T follicular helper cell (primary cell): ENCODE data around the gene MARS2.
"Not testable (repeated sequence)": the region's sequence is repeated elsewhere in the genome, so short reads cannot be mapped to it uniquely, and the experiment has no call there.

Source experiments
- DNase-seq: peaks from one replicate; pipeline ENCODE4 v3.0.0-alpha.2; 2020; ENCODE audit warnings: low read depth
- total RNA-seq, 2 experiments: gene quantifications; one replicate each; lab custom pipeline; 2026; lab: John Stamatoyannopoulos, UW

Gene MARS2
- 32.4 to 58.0 reads per million in 2 experiments for total RNA-seq

GRCh38 chr2:197705121-197705911 lies at the start of gene MARS2:
MARS2 (plus strand) TSS chr2:197705369; CDS start chr2:197705406, 37 bp downstream.
- peak; percentile 88 for DNase-seq

- DNase-seq = no peak
Measured at GRCh38 chr2:197657562-197657961, 47.6 kb upstream of the MARS2 start.

- DNase-seq = no peak
Measured at GRCh38 chr2:197661626-197662025, 43.5 kb upstream of the MARS2 start.

GRCh38 chr2:197666277-197666676 lies 38.9 kb upstream of the MARS2 start:
- DNase-seq = no peak

GRCh38 chr2:197668296-197668695 lies 36.9 kb upstream of the MARS2 start:
- no peak for DNase-seq

GRCh38 chr2:197669077-197669476 lies 36.1 kb upstream of the MARS2 start:
- DNase-seq = no peak

- no peak for DNase-seq
Measured at GRCh38 chr2:197672371-197672893, 32.7 kb upstream of the MARS2 start.

- DNase-seq = no peak
Measured at GRCh38 chr2:197673106-197673505, 32.1 kb upstream of the MARS2 start.

- no peak for DNase-seq
Measured at GRCh38 chr2:197673606-197674005, 31.6 kb upstream of the MARS2 start.

GRCh38 chr2:197674060-197674459 lies 31.1 kb upstream of the MARS2 start:
- DNase-seq = no peak

- DNase-seq = no peak
Measured at GRCh38 chr2:197674591-197674990, 30.6 kb upstream of the MARS2 start.

GRCh38 chr2:197675246-197675645 lies 29.9 kb upstream of the MARS2 start, which contains the start of gene RFTN2:
RFTN2 (minus strand) TSS chr2:197675587; CDS start chr2:197675458, 129 bp downstream.
- no peak for DNase-seq

- DNase-seq = no peak
Measured at GRCh38 chr2:197675711-197676188, 29.4 kb upstream of the MARS2 start.

- DNase-seq = no peak
Measured at GRCh38 chr2:197677056-197677455, 28.1 kb upstream of the MARS2 start.

GRCh38 chr2:197677483-197677882 lies 27.7 kb upstream of the MARS2 start:
- no peak for DNase-seq

- DNase-seq = not testable (repeated sequence)
Measured at GRCh38 chr2:197695206-197695605, 10.0 kb upstream of the MARS2 start.

GRCh38 chr2:197695971-197696370 lies 9.2 kb upstream of the MARS2 start:
- not testable (repeated sequence) for DNase-seq

- DNase-seq = not testable (repeated sequence)
Measured at GRCh38 chr2:197696571-197696970, 8.6 kb upstream of the MARS2 start.

GRCh38 chr2:197699724-197700123 lies 5.4 kb upstream of the MARS2 start:
- not testable (repeated sequence) for DNase-seq

GRCh38 chr2:197700960-197701359 lies 4.2 kb upstream of the MARS2 start:
- DNase-seq = no peak

GRCh38 chr2:197704434-197705120 lies 592 bp upstream of the MARS2 start:
- DNase-seq = no peak
